Activated effector memory CD4-positive, alpha-beta T cell treated with anti-CD3 and anti-CD28 coated beads, Interleukin-2, amount 50 U/mL, for 16 hours (primary cell): Measurements from ENCODE around the gene GNB3.
"Not testable (repeated sequence)": the region's sequence is repeated elsewhere in the genome, so short reads cannot be mapped to it uniquely, and the experiment has no call there.

Experiments used
- DNase-seq: peaks from one replicate; pipeline ENCODE4 v3.0.0-alpha.2; 2020

The GNB3 gene

GRCh38 chr12:6886206-6886999 lies 45.7 kb downstream of the GNB3 start:
- not testable (repeated sequence) for DNase-seq

- no peak for DNase-seq
Measured at GRCh38 chr12:6887460-6887859, 46.7 kb downstream of the GNB3 start.

GRCh38 chr12:6888360-6888759 lies 47.6 kb downstream of the GNB3 start:
- DNase-seq = no peak

GRCh38 chr12:6888794-6889193 lies 48.1 kb downstream of the GNB3 start:
- DNase-seq = not testable (repeated sequence)

GRCh38 chr12:6889775-6890573 lies 49.2 kb downstream of the GNB3 start:
- not testable (repeated sequence) for DNase-seq

- DNase-seq = peak; percentile 100
Measured at GRCh38 chr12:6890789-6891645, 50.3 kb downstream of the GNB3 start.

GRCh38 chr12:6891646-6892001 lies 50.9 kb downstream of the GNB3 start:
- DNase-seq = no peak

- not testable (repeated sequence) for DNase-seq
Measured at GRCh38 chr12:6892683-6893082, 52.0 kb downstream of the GNB3 start.

- DNase-seq = no peak
Measured at GRCh38 chr12:6894321-6894720, 53.6 kb downstream of the GNB3 start.
